Smooth muscle cell (in vitro differentiated cells): ENCODE data around the gene ANKRD10. TPM values are rescaled to one million over a fixed set of nuclear protein-coding genes. Genes with fewer than 3 reads are reported as not detected.

ENCODE experiments used
- DNase-seq: peaks from one replicate; lab custom pipeline; 2025; ENCODE audit not compliant: unreplicated experiment; lab: John Stamatoyannopoulos, UW
- H2AFZ ChIP-seq: fragments of 200-600 bp; sonication (generic); 2 replicates; pipeline ENCODE4 v1.6.0; 2016; ENCODE audit warnings: antibody characterized with exemption, low read depth, mild to moderate bottlenecking
- H3F3A ChIP-seq: fragments of 200-600 bp; sonication (generic); 2 replicates; pipeline ENCODE4 v1.6.0; 2017; ENCODE audit warnings: antibody characterized with exemption, low read depth
- H3K27ac ChIP-seq: fragments of 200-600 bp; sonication (generic); 2 replicates; pipeline ENCODE4 v1.5.1; 2016; ENCODE audit warnings: low read depth, mild to moderate bottlenecking
- H3K27me3 ChIP-seq: fragments of 200-600 bp; sonication (generic); 2 replicates; pipeline ENCODE4 v1.6.1; 2016; ENCODE audit warnings: low read depth, mild to moderate bottlenecking
- H3K36me3 ChIP-seq: fragments of 200-600 bp; sonication (generic); 2 replicates; pipeline ENCODE4 v1.5.1; 2016; ENCODE audit warnings: low read depth
- H3K4me1 ChIP-seq: fragments of 200-600 bp; sonication (generic); 2 replicates; pipeline ENCODE4 v1.5.1; 2016; ENCODE audit warnings: low read depth
- H3K4me2 ChIP-seq: fragments of 200-600 bp; sonication (generic); 2 replicates; pipeline ENCODE4 v1.6.0; 2016; ENCODE audit warnings: mild to moderate bottlenecking
- H3K4me3 ChIP-seq: fragments of 200-600 bp; sonication (generic); 2 replicates; pipeline ENCODE4 v1.5.1; 2016; ENCODE audit warnings: mild to moderate bottlenecking
- H3K79me2 ChIP-seq: fragments of 200-600 bp; sonication (generic); 2 replicates; pipeline ENCODE4 v1.6.0; 2016; ENCODE audit warnings: low read depth, mild to moderate bottlenecking
- H3K9ac ChIP-seq: fragments of 200-600 bp; sonication (generic); 2 replicates; pipeline ENCODE4 v1.6.0; 2016; ENCODE audit warnings: low read depth
- H3K9me3 ChIP-seq: fragments of 200-600 bp; sonication (generic); replicated peaks from 2 replicates; pipeline ENCODE4 v1.5.1; 2016; ENCODE audit warnings: low read depth
- H4K20me1 ChIP-seq: fragments of 200-600 bp; sonication (generic); 2 replicates; pipeline ENCODE4 v1.6.0; 2016; ENCODE audit warnings: low read depth
- CTCF ChIP-seq: fragments of 200-600 bp; sonication (generic); IDR thresholded peaks from 2 replicates; pipeline ENCODE4 v1.5.1; 2017; ENCODE audit warnings: borderline replicate concordance, mild to moderate bottlenecking, antibody characterized with exemption; ENCODE audit not compliant: insufficient read depth, poor library complexity, severe bottlenecking
- WGBS: methylation state at CpG from one replicate; pipeline ENCODE4 v1.1.7; 2016; ENCODE audit warnings: low lambda C conversion rate; 5-methylcytosine and 5-hydroxymethylcytosine counted together
- polyA plus RNA-seq: library from polyadenylated mRNA; unstranded; fragments of >200 nt; fragmentation: Nextera tagmentation; extraction: Ambion mirVana; gene quantifications from 2 replicates; pipeline ENCODE4 v1.2.1, GENCODE V29; 2016
- total RNA-seq: library from RNA; depleted of rRNA; stranded (reverse); fragments of >200 nt; gene quantifications from 2 replicates; pipeline ENCODE4 v1.2.3, GENCODE V29; 2014

The ANKRD10 gene
- total and polyA plus RNA-seq, 2 experiments from 2014 or later, result 31.0 to 61.8 TPM

- peaks cover 40% of the 10 kb centered on the region for H3K4me1 ChIP-seq
- WGBS, result 86% methylated on average over 3 of the region's 3 CpGs
- peaks cover 8% of the 10 kb centered on the region for H3K36me3 ChIP-seq
- no peak for DNase-seq
- H3K79me2 ChIP-seq, result no peaks in the 10 kb centered on the region
- H4K20me1 ChIP-seq, result peaks cover 14% of the 10 kb centered on the region
- TF ChIP-seq CTCF, result no peak
- no peak overlapping the region for H3K4me2 ChIP-seq
- peaks cover 23% of the 10 kb centered on the region for H3F3A ChIP-seq
- no peak overlapping the region for H3K4me3 ChIP-seq
- H2AFZ ChIP-seq, result no peak overlapping the region
- no peaks in the 10 kb centered on the region for H3K9me3 ChIP-seq
- no peak overlapping the region for H3K27ac ChIP-seq
- no peaks in the 10 kb centered on the region for H3K27me3 ChIP-seq
- H3K9ac ChIP-seq, result no peak overlapping the region
Observed at GRCh38 chr13:110888390-110888789, 26.5 kb downstream of the ANKRD10 start.

GRCh38 chr13:110887597-110888333, 27.1 kb downstream of the ANKRD10 start:
- 76% methylated on average over 9 of the region's 9 CpGs for WGBS
- Histone ChIP-seq H3K4me2 (no peak overlapping the region), H3K36me3 (peaks cover 2% of the 10 kb centered on the region), H3K9me3 (no peaks in the 10 kb centered on the region), H2AFZ (no peak overlapping the region), H3F3A (peaks cover 27% of the 10 kb centered on the region), H3K9ac (no peak overlapping the region), H3K27ac (no peak overlapping the region), H3K79me2 (no peaks in the 10 kb centered on the region), H4K20me1 (peaks cover 10% of the 10 kb centered on the region), H3K4me1 (peaks cover 46% of the 10 kb centered on the region), H3K4me3 (no peak overlapping the region), H3K27me3 (no peaks in the 10 kb centered on the region)
- no peak for DNase-seq
- no peak for TF ChIP-seq CTCF

- Histone ChIP-seq H3K9me3 (no peaks in the 10 kb centered on the region), H3K79me2 (no peaks in the 10 kb centered on the region), H3K4me1 (peaks cover 50% of the 10 kb centered on the region), H3K4me3 (no peak overlapping the region), H3K36me3 (no peaks in the 10 kb centered on the region), H3K9ac (no peak overlapping the region), H4K20me1 (peaks cover 14% of the 10 kb centered on the region), H2AFZ (no peak overlapping the region), H3K27me3 (no peaks in the 10 kb centered on the region), H3K27ac (no peak overlapping the region), H3F3A (peaks cover 27% of the 10 kb centered on the region), H3K4me2 (no peak overlapping the region)
- 72% methylated on average over 5 of the region's 5 CpGs for WGBS
- no peak for DNase-seq
- no peak for TF ChIP-seq CTCF
Observed at GRCh38 chr13:110886870-110887596, 27.8 kb downstream of the ANKRD10 start.
